ENCODE results near the gene DPY19L1.
"Not testable (repeated sequence)": the region's sequence is repeated elsewhere in the genome, so short reads cannot be mapped to it uniquely, and the experiment has no call there.

DPY19L1 gene

GRCh38 chr7:34984140-34984539 lies 53.1 kb downstream of the DPY19L1 start:
- DNase-seq: not testable (repeated sequence)

GRCh38 chr7:34982371-34983019 lies 54.8 kb downstream of the DPY19L1 start:
- DNase-seq: no peak

- DNase-seq: not testable (repeated sequence)
Observed at GRCh38 chr7:34979124-34979523, 58.2 kb downstream of the DPY19L1 start.

GRCh38 chr7:34973400-34973760 lies 63.9 kb downstream of the DPY19L1 start:
- DNase-seq: no peak

- DNase-seq: not testable (repeated sequence)
Observed at GRCh38 chr7:34972739-34973399, 64.4 kb downstream of the DPY19L1 start.

- not testable (repeated sequence) for DNase-seq
Observed at GRCh38 chr7:34967818-34968217, 69.5 kb downstream of the DPY19L1 start.

GRCh38 chr7:34966504-34966903 lies 70.8 kb downstream of the DPY19L1 start:
- DNase-seq: not testable (repeated sequence)

GRCh38 chr7:34958021-34958420 lies 79.3 kb downstream of the DPY19L1 start:
- no peak for DNase-seq

GRCh38 chr7:34952822-34953221 lies 84.5 kb downstream of the DPY19L1 start:
- DNase-seq: no peak

- no peak for DNase-seq
Observed at GRCh38 chr7:34949361-34949760, 87.9 kb downstream of the DPY19L1 start.

- not testable (repeated sequence) for DNase-seq
Observed at GRCh38 chr7:34947427-34947826, 89.9 kb downstream of the DPY19L1 start.

- DNase-seq: no peak
Observed at GRCh38 chr7:34946486-34946885, 90.8 kb downstream of the DPY19L1 start.

- not testable (repeated sequence) for DNase-seq
Observed at GRCh38 chr7:34945894-34946477, 91.3 kb downstream of the DPY19L1 start.

GRCh38 chr7:34939175-34939574 lies 98.1 kb downstream of the DPY19L1 start:
- DNase-seq: peak; percentile 43

GRCh38 chr7:34935735-34936165 lies 101.5 kb downstream of the DPY19L1 start:
- not testable (repeated sequence) for DNase-seq

GRCh38 chr7:34931739-34932138 lies 105.5 kb downstream of the DPY19L1 start:
- DNase-seq: no peak

- DNase-seq: not testable (repeated sequence)
Observed at GRCh38 chr7:34929783-34930182, 107.5 kb downstream of the DPY19L1 start.

- no peak for DNase-seq
Observed at GRCh38 chr7:34928560-34928959, 108.7 kb downstream of the DPY19L1 start.

GRCh38 chr7:34928052-34928451 lies 109.2 kb downstream of the DPY19L1 start:
- DNase-seq: no peak

GRCh38 chr7:34920470-34920869 lies 116.8 kb downstream of the DPY19L1 start:
- DNase-seq: not testable (repeated sequence)

- DNase-seq: not testable (repeated sequence)
Observed at GRCh38 chr7:34919038-34919437, 118.2 kb downstream of the DPY19L1 start.

- DNase-seq: not testable (repeated sequence)
Observed at GRCh38 chr7:34918198-34918861, 119.0 kb downstream of the DPY19L1 start.

- DNase-seq: not testable (repeated sequence)
Observed at GRCh38 chr7:34917515-34917914, 119.8 kb downstream of the DPY19L1 start.

- no peak for DNase-seq
Observed at GRCh38 chr7:34916267-34916666, 121.0 kb downstream of the DPY19L1 start.

Data from kidney glomerular epithelial cell (primary cell).